Liver (tissue), 3 donors: Measurements from ENCODE around the gene TFAP2A.

Experiments used
- CTCF ChIP-seq: fragments of 150-350 bp; IDR thresholded peaks from 2 replicates; pipeline ENCODE4 v1.5.1; 2017; ENCODE audit warnings: improper control_type of control experiment, low read depth, low read length; ENCODE audit not compliant: missing input control
- GABPA ChIP-seq, 2 donors: IDR thresholded peaks in 1 of 2; conservative IDR thresholded peaks in 1 of 2; 2 replicates each; pipeline ENCODE4 v1.6.1; 2016; ENCODE audit warnings: antibody characterized with exemption in 2 of 2, mild to moderate bottlenecking in 1 of 2, moderate library complexity in 1 of 2
- MAX ChIP-seq: IDR thresholded peaks from 2 replicates; pipeline ENCODE4 v1.6.1; 2016; ENCODE audit warnings: antibody characterized with exemption
- REST ChIP-seq: IDR thresholded peaks from 2 replicates; pipeline ENCODE4 v1.6.1; 2016; ENCODE audit warnings: antibody characterized with exemption, mild to moderate bottlenecking
- donor health status: healthy.
- donor health status: healthy.

- no peak for TF ChIP-seq CTCF
- TF ChIP-seq REST: no peak
- no peak for TF ChIP-seq MAX
- TF ChIP-seq GABPA (IDR thresholded peaks at IDR 0.05 in 1 of 2, conservative IDR thresholded peaks at IDR 0.05 in 1 of 2): no peak
These were observed 53.4 kb downstream of the TFAP2A start for GRCh38 chr6:10361428-10361827.
